Natural killer cell (primary cell): ENCODE measurements around the gene CHPF. TPM values are rescaled to one million over a fixed set of nuclear protein-coding genes. Genes with fewer than 3 reads are reported as not detected.

Experiments
- ATAC-seq, 3 donors: fragments of 150-1000 bp in 2 of 3; fragments of 200-7000 bp in 1 of 3; cut with Tn5 transposase; 1 replicate in 1 of 3; 2 replicates in 2 of 3; pipeline ENCODE4 v1.10.0; 2021; ENCODE audit warnings: mild to moderate bottlenecking in 2 of 3, moderate library complexity in 2 of 3
- DNase-seq, 2 donors: peaks; one replicate each; pipeline versions ENCODE4 v3.0.0 to v3.0.0-alpha.2; 2013 to 2021; ENCODE audit warnings: mixed read lengths in 1 of 2
- H3K27ac ChIP-seq: one replicate; pipeline ENCODE4 v1.5.1; 2013; ENCODE audit warnings: mild to moderate bottlenecking, low read length
- H3K27me3 ChIP-seq: one replicate; pipeline ENCODE4 v1.6.1; 2013; ENCODE audit warnings: low read length; ENCODE audit not compliant: control insufficient read depth, insufficient read depth
- H3K36me3 ChIP-seq: one replicate; pipeline ENCODE4 v1.6.1; 2013; ENCODE audit warnings: low read length; ENCODE audit not compliant: control insufficient read depth, insufficient read depth
- H3K4me1 ChIP-seq: one replicate; pipeline ENCODE4 v1.6.1; 2013; ENCODE audit warnings: low read length; ENCODE audit not compliant: control insufficient read depth, insufficient read depth
- H3K4me3 ChIP-seq: one replicate; pipeline ENCODE4 v1.5.1; 2013; ENCODE audit warnings: low read length
- H3K9me3 ChIP-seq: one replicate; pipeline ENCODE4 v1.6.1; 2013; ENCODE audit warnings: low read length; ENCODE audit not compliant: control insufficient read depth, insufficient read depth
- H3K27ac Mint-ChIP-seq, 2 donors: one replicate each; pipeline ENCODE4 v1.8.0; 2022; ENCODE audit warnings: mild to moderate bottlenecking in 2 of 2, mixed read lengths in 2 of 2, moderate library complexity in 1 of 2
- H3K27me3 Mint-ChIP-seq, 2 donors: one replicate each; pipeline ENCODE4 v1.8.0; 2022; ENCODE audit warnings: low read depth in 2 of 2, mixed read lengths in 2 of 2
- H3K36me3 Mint-ChIP-seq: one replicate; pipeline ENCODE4 v1.8.0; 2022; ENCODE audit warnings: mixed read lengths
- H3K4me1 Mint-ChIP-seq, 2 donors: one replicate each; pipeline ENCODE4 v1.8.0; 2022; ENCODE audit warnings: mixed read lengths in 2 of 2
- H3K4me3 Mint-ChIP-seq: one replicate; pipeline ENCODE4 v1.8.0; 2022; ENCODE audit warnings: mild to moderate bottlenecking, moderate library complexity, mixed read lengths
- H3K9me3 Mint-ChIP-seq, 2 donors: one replicate each; pipeline ENCODE4 v1.8.0; 2022; ENCODE audit warnings: mixed read lengths in 2 of 2
- CTCF ChIP-seq: fragments of 200-600 bp; IDR thresholded peaks from one replicate; pipeline ENCODE4 v1.8.0; 2022; ENCODE audit warnings: antibody characterized with exemption
- WGBS: methylation state at CpG from one replicate; pipeline ENCODE4 v1.1.7; 2013; ENCODE audit warnings: missing lambda C conversion rate; ENCODE audit not compliant: insufficient coverage; 5-methylcytosine and 5-hydroxymethylcytosine counted together
- intact Hi-C: fragments of 100-400 bp; cut with micrococcal nuclease; formaldehyde crosslinking; loops from one replicate; pipeline ENCODE4 v1.14.2; 2022
- total RNA-seq, 4 donors: library from RNA; stranded (reverse); fragments of 120-200 nt in 1 of 4; gene quantifications; one replicate each; pipeline versions ENCODE4 v1.2.3 to v1.2.4, GENCODE V29; 2013 to 2022

Gene CHPF
- total RNA-seq, 3 donors from 2014 or later (not counting 1 experiment from before 2014, with no cell fraction given): 9.6 to 19.2 (median 12.7) TPM

- Mint-ChIP-seq H3K4me1 (peaks cover 5 to 17% of the 10 kb centered on the region in 2 donors), H3K36me3 (no peaks in the 10 kb centered on the region), H3K27ac (no peak overlapping the region), H3K4me3 (peak overlapping the region; percentile 28), H3K9me3 (no peaks in the 10 kb centered on the region), H3K27me3 (peaks cover 8 to 26% of the 10 kb centered on the region in 2 donors)
- peaks cover 20% of the 10 kb centered on the region for H3K4me1 ChIP-seq
- peaks cover 28% of the 10 kb centered on the region for H3K27me3 ChIP-seq
- H3K36me3 ChIP-seq: no peaks in the 10 kb centered on the region
- H3K9me3 ChIP-seq: no peaks in the 10 kb centered on the region
- no peak overlapping the region for H3K4me3 ChIP-seq
- TF ChIP-seq CTCF: no peak
- intact Hi-C loops: loop anchor here (2.0 kb wide), 1 partner anchor 46 kb away; no protein-coding TSS in a partner anchor
- ATAC-seq (no peak), DNase-seq (no peak)
- WGBS: 48% methylated on average over 7 of the region's 7 CpGs
- no peak overlapping the region for H3K27ac ChIP-seq
These were observed 9.5 kb upstream of the CHPF start for GRCh38 chr2:219553168-219553417.

GRCh38 chr2:219552382-219553167 lies 9.0 kb upstream of the CHPF start:
- Mint-ChIP-seq H3K27ac (peak overlapping the region in 1 of 2 donors; percentile 87), H3K4me1 (peaks cover 5 to 17% of the 10 kb centered on the region in 2 donors), H3K9me3 (no peaks in the 10 kb centered on the region), H3K4me3 (peak overlapping the region; percentile 79), H3K36me3 (no peaks in the 10 kb centered on the region), H3K27me3 (peaks cover 8 to 27% of the 10 kb centered on the region in 2 donors)
- peaks cover 28% of the 10 kb centered on the region for H3K27me3 ChIP-seq
- no peak overlapping the region for H3K27ac ChIP-seq
- H3K4me1 ChIP-seq: peaks cover 20% of the 10 kb centered on the region
- DNase-seq (peak; percentile 89), ATAC-seq (peak; percentile 92 to 95 (median 94))
- intact Hi-C loops: loop anchor here (1.0 to 2.0 kb wide), 2 partner anchors 8 to 46 kb away; partner anchors contain the start of gene TMEM198
- no peaks in the 10 kb centered on the region for H3K36me3 ChIP-seq
- TF ChIP-seq CTCF: no peak
- WGBS: 3% methylated on average over 99 of the region's 99 CpGs
- H3K9me3 ChIP-seq: no peaks in the 10 kb centered on the region
- H3K4me3 ChIP-seq: peak overlapping the region; percentile 32

GRCh38 chr2:219551441-219552381 lies 8.1 kb upstream of the CHPF start:
- ATAC-seq (peak in 1 of 3 donors; percentile 1), DNase-seq (peak; percentile 32 to 46)
- H3K4me3 Mint-ChIP-seq: peak overlapping the region; percentile 79
- peak overlapping the region in 1 of 2 donors; percentile 87 for H3K27ac Mint-ChIP-seq
- TF ChIP-seq CTCF: no peak
- 7% methylated on average over 51 of the region's 54 CpGs for WGBS
- intact Hi-C loops: loop anchor here (1.0 to 2.0 kb wide), 2 partner anchors 7 to 47 kb away; partner anchors contain the start of gene TMEM198
- H3K4me1 Mint-ChIP-seq: peaks cover 5 to 17% of the 10 kb centered on the region in 2 donors
- H3K27me3 Mint-ChIP-seq: peaks cover 8 to 33% of the 10 kb centered on the region in 2 donors
- no peaks in the 10 kb centered on the region for H3K9me3 Mint-ChIP-seq
- Histone ChIP-seq H3K4me1 (peaks cover 20% of the 10 kb centered on the region), H3K27me3 (peaks cover 28% of the 10 kb centered on the region), H3K4me3 (peak overlapping the region; percentile 32), H3K9me3 (no peaks in the 10 kb centered on the region), H3K27ac (no peak overlapping the region), H3K36me3 (no peaks in the 10 kb centered on the region)
- H3K36me3 Mint-ChIP-seq: no peaks in the 10 kb centered on the region
